Vagina (tissue), 2 donors: ENCODE measurements around the gene TANC2.

Experiments used
- POLR2A ChIP-seq, 2 donors: fragments of 450-650 bp; IDR thresholded peaks; one replicate each; pipeline ENCODE4 v1.6.1; 2017; ENCODE audit warnings: antibody characterized with exemption in 2 of 2, mild to moderate bottlenecking in 2 of 2, moderate library complexity in 2 of 2
- POLR2AphosphoS5 ChIP-seq, 2 donors: sonication (generic); formaldehyde crosslinking; IDR thresholded peaks; one replicate each; pipeline ENCODE4 v1.9.0; 2017; ENCODE audit warnings: antibody characterized with exemption in 2 of 2, mild to moderate bottlenecking in 2 of 2, low read depth in 1 of 2; ENCODE audit not compliant: insufficient read depth in 1 of 2
- TF ChIP-seq, protein P1 (sequence below), 3 experiments: fragments of 450-650 bp in 2 of 3; fragments of 200-600 bp in 1 of 3; sonication (generic) in 1 of 3; IDR thresholded peaks; one replicate each; pipeline ENCODE4 v1.5.1; 2017 to 2019; ENCODE audit warnings: antibody characterized with exemption in 3 of 3, mild to moderate bottlenecking in 2 of 3, moderate library complexity in 2 of 3

DNA sequence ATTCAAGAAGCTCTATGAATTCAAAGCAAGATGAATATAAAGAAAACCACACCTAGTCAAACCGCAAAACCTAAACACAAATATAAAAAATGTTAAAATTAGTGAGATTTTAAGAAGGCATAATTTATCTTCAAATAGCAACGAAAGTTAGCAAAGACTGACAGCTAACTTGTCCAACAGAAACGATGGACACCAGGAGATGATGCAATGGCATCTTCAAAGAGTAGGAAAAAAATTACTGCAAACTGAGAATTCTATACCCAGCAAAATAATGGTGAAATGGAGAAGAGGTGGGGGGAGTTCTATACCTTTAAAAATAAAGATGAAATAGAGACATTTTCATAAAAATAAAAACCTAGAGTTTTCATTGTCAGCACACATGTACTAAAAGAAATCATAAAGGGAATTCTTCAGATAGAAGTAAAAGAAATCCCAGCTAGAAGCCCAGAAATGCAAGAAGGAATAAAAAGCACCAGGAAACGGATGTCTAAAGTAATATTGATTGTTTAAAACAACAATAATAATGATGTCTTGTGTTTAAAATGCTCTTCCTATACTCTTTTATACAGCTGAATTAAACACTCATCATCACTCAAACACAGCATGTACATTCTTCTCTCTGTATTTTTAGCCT lies 24.6 kb upstream of the TANC2 start:
- TF ChIP-seq, protein P1, sequence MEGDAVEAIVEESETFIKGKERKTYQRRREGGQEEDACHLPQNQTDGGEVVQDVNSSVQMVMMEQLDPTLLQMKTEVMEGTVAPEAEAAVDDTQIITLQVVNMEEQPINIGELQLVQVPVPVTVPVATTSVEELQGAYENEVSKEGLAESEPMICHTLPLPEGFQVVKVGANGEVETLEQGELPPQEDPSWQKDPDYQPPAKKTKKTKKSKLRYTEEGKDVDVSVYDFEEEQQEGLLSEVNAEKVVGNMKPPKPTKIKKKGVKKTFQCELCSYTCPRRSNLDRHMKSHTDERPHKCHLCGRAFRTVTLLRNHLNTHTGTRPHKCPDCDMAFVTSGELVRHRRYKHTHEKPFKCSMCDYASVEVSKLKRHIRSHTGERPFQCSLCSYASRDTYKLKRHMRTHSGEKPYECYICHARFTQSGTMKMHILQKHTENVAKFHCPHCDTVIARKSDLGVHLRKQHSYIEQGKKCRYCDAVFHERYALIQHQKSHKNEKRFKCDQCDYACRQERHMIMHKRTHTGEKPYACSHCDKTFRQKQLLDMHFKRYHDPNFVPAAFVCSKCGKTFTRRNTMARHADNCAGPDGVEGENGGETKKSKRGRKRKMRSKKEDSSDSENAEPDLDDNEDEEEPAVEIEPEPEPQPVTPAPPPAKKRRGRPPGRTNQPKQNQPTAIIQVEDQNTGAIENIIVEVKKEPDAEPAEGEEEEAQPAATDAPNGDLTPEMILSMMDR (IDR thresholded peaks at IDR 0.05) = no peak
- no peak for TF ChIP-seq POLR2A (IDR thresholded peaks at IDR 0.05)
- TF ChIP-seq POLR2AphosphoS5 (IDR thresholded peaks at IDR 0.05; ENCODE audit: insufficient read depth in 1 of 2, low read depth in 1 of 2) = no peak
